ENCODE measurements around the gene GPS2. TPM values are rescaled to one million over a fixed set of nuclear protein-coding genes. Genes with fewer than 3 reads are reported as not detected.
A peak's percentile ranks its signal among the peaks of the same experiment; 100 is the strongest.

The GPS2 gene
- total RNA-seq, 1 donor, result 48.1 TPM

GRCh38 chr17:7311110-7311705 is 4.0 kb downstream of the GPS2 start:
- H4K20me1 ChIP-seq (ENCODE audit: insufficient read depth, low read length), result peaks cover 62% of the 10 kb centered on the region
- no peak overlapping the region for H3K27ac ChIP-seq (ENCODE audit: low read depth, low read length)
- no peaks in the 10 kb centered on the region for H3K27me3 ChIP-seq (ENCODE audit: insufficient read depth, low read length)
- H3K79me2 ChIP-seq (ENCODE audit: insufficient read depth, low read length), result peaks cover 70% of the 10 kb centered on the region
- DNase-seq (ENCODE audit: insufficient read length, low spot score, missing footprints), result peak; percentile 72
- TF ChIP-seq CTCF (IDR thresholded peaks at IDR 0.05; ENCODE audit: extremely low read depth, low read depth, low read length), result no peak
- H3K4me2 ChIP-seq (ENCODE audit: insufficient read depth, low read length), result no peak overlapping the region
- H3K4me3 ChIP-seq (ENCODE audit: insufficient read depth, low read length), result no peak overlapping the region
- no peak overlapping the region for H2AFZ ChIP-seq (ENCODE audit: low read length)
- peaks cover 40% of the 10 kb centered on the region for H3K4me1 ChIP-seq (ENCODE audit: insufficient read depth, low read length)
- no peaks in the 10 kb centered on the region for H3K9me3 ChIP-seq (ENCODE audit: low read depth, low read length)
- peaks cover 49% of the 10 kb centered on the region for H3K36me3 ChIP-seq (ENCODE audit: insufficient read depth, low read length)

- H2AFZ ChIP-seq (ENCODE audit: low read length), result no peak overlapping the region
- peak overlapping the region; percentile 75 for H3K4me3 ChIP-seq (ENCODE audit: insufficient read depth, low read length)
- H3K4me2 ChIP-seq (ENCODE audit: insufficient read depth, low read length), result peak overlapping the region; percentile 73
- DNase-seq (ENCODE audit: insufficient read length, low spot score, missing footprints), result peak; percentile 13
- no peaks in the 10 kb centered on the region for H3K27me3 ChIP-seq (ENCODE audit: insufficient read depth, low read length)
- peaks cover 67% of the 10 kb centered on the region for H3K79me2 ChIP-seq (ENCODE audit: insufficient read depth, low read length)
- H4K20me1 ChIP-seq (ENCODE audit: insufficient read depth, low read length), result peaks cover 61% of the 10 kb centered on the region
- no peaks in the 10 kb centered on the region for H3K9me3 ChIP-seq (ENCODE audit: low read depth, low read length)
- TF ChIP-seq CTCF (IDR thresholded peaks at IDR 0.05; ENCODE audit: extremely low read depth, low read depth, low read length), result no peak
- peak overlapping the region; percentile 54 for H3K27ac ChIP-seq (ENCODE audit: low read depth, low read length)
- H3K4me1 ChIP-seq (ENCODE audit: insufficient read depth, low read length), result peaks cover 35% of the 10 kb centered on the region
- peaks cover 44% of the 10 kb centered on the region for H3K36me3 ChIP-seq (ENCODE audit: insufficient read depth, low read length)
Measured at GRCh38 chr17:7309628-7310027, 5.5 kb downstream of the GPS2 start.

- DNase-seq (ENCODE audit: insufficient read length, low spot score, missing footprints), result peak; percentile 99
- Histone ChIP-seq H3K79me2 (ENCODE audit: insufficient read depth, low read length) (peaks cover 60% of the 10 kb centered on the region), H3K36me3 (ENCODE audit: insufficient read depth, low read length) (peaks cover 44% of the 10 kb centered on the region), H3K4me1 (ENCODE audit: insufficient read depth, low read length) (peaks cover 27% of the 10 kb centered on the region), H3K4me2 (ENCODE audit: insufficient read depth, low read length) (peak overlapping the region; percentile 73), H3K9me3 (ENCODE audit: low read depth, low read length) (no peaks in the 10 kb centered on the region), H4K20me1 (ENCODE audit: insufficient read depth, low read length) (peaks cover 53% of the 10 kb centered on the region), H3K27ac (ENCODE audit: low read depth, low read length) (peak overlapping the region; percentile 54), H3K27me3 (ENCODE audit: insufficient read depth, low read length) (no peaks in the 10 kb centered on the region), H2AFZ (ENCODE audit: low read length) (no peak overlapping the region), H3K4me3 (ENCODE audit: insufficient read depth, low read length) (peak overlapping the region; percentile 75)
- no peak for TF ChIP-seq CTCF (IDR thresholded peaks at IDR 0.05; ENCODE audit: extremely low read depth, low read depth, low read length)
Measured at GRCh38 chr17:7308625-7309433, 6.3 kb downstream of the GPS2 start.
